ENCODE results near the gene MECP2. TPM values are rescaled to one million over a fixed set of nuclear protein-coding genes. Genes with fewer than 3 reads are reported as not detected.

Gene MECP2
- total and polyA plus RNA-seq, 12 donors = 16.9 to 67.7 (median 53.2) TPM

- WGBS, 4 donors = 64 to 74% (median 67%) methylated on average over 2 to 3 of the region's 3 CpGs
- TF ChIP-seq POLR2A (IDR thresholded peaks at IDR 0.05) = no peak
- TF ChIP-seq CTCF (IDR thresholded peaks at IDR 0.05) = no peak
- no peaks in the 10 kb centered on the region for H3K27me3 ChIP-seq
- no peaks in the 10 kb centered on the region for H3K9me3 ChIP-seq (replicated peaks in 1 of 3)
- H3K27ac ChIP-seq = peak overlapping the region in 3 of 5 donors; percentile 38 to 98 (median 98)
- H3K4me1 ChIP-seq (replicated peaks in 1 of 2) = peaks cover 12 to 18% of the 10 kb centered on the region in 2 donors
- no peak for DNase-seq
- no peak overlapping the region for H3K4me3 ChIP-seq
- no peaks in the 10 kb centered on the region for H3K36me3 ChIP-seq (replicated peaks in 1 of 2)
- intact Hi-C loops (cut with DNase I) = no loop called here
These were observed 122.7 kb downstream of the MECP2 start for GRCh38 chrX:153974726-153975286.

GRCh38 chrX:153974003-153974725, 123.4 kb downstream of the MECP2 start:
- peak in 3 of 7 donors; percentile 25 to 50 (median 36) for DNase-seq

GRCh38 chrX:153973127-153974002, 124.2 kb downstream of the MECP2 start:
- Histone ChIP-seq H3K36me3 (replicated peaks in 1 of 2) (no peaks in the 10 kb centered on the region), H3K4me1 (replicated peaks in 1 of 2) (peaks cover 12 to 30% of the 10 kb centered on the region in 2 donors), H3K4me3 (peak overlapping the region in 2 of 4 donors; percentile 29 to 73), H3K27me3 (no peaks in the 10 kb centered on the region), H3K27ac (peak overlapping the region; percentile 79 to 99 (median 98)), H3K9me3 (replicated peaks in 1 of 3) (no peaks in the 10 kb centered on the region)
- WGBS, 4 donors = 23 to 41% (median 31%) methylated on average over 11 to 20 of the region's 20 CpGs
- intact Hi-C loops (cut with DNase I) = no loop called here
- TF ChIP-seq CTCF (IDR thresholded peaks at IDR 0.05) (peak in 2 of 6 experiments; percentile 13 to 14), POLR2A (IDR thresholded peaks at IDR 0.05) (no peak)
- DNase-seq = peak in 1 of 7 donors; percentile 35

More at GRCh38 chrX:153974003-153974725, 123.4 kb downstream of the MECP2 start:
- Histone ChIP-seq H3K9me3 (replicated peaks in 1 of 3) (no peaks in the 10 kb centered on the region), H3K27ac (peak overlapping the region; percentile 79 to 99 (median 98)), H3K4me1 (replicated peaks in 1 of 2) (peaks cover 12 to 22% of the 10 kb centered on the region in 2 donors), H3K36me3 (replicated peaks in 1 of 2) (no peaks in the 10 kb centered on the region), H3K27me3 (no peaks in the 10 kb centered on the region), H3K4me3 (peak overlapping the region in 1 of 4 donors; percentile 73)
- no peak for TF ChIP-seq POLR2A (IDR thresholded peaks at IDR 0.05)
- no peak for TF ChIP-seq CTCF (IDR thresholded peaks at IDR 0.05)
- WGBS, 4 donors = 66 to 72% (median 69%) methylated on average over 9 to 14 of the region's 14 CpGs
- intact Hi-C loops (cut with DNase I) = no loop called here
